Measurements from ENCODE around the gene VAPA. TPM values are rescaled to one million over a fixed set of nuclear protein-coding genes. Genes with fewer than 3 reads are reported as not detected.

Gene VAPA
- total and polyA plus RNA-seq, 10 donors: 53.1 to 290 (median 181) TPM

- TF ChIP-seq POLR2AphosphoS5 (IDR thresholded peaks at IDR 0.05) (no peak), CTCF (IDR thresholded peaks at IDR 0.05 in 8 of 11, conservative IDR thresholded peaks at IDR 0.05 in 3 of 11) (no peak), POLR2A (IDR thresholded peaks at IDR 0.05) (no peak)
- intact Hi-C loops (cut with DNase I; ENCODE audit: low total_unique reads): no loop called here
- H3K36me3 ChIP-seq: peaks cover 0 to 15% (median 0%) of the 10 kb centered on the region in 6 donors
- peaks cover 3 to 22% (median 16%) of the 10 kb centered on the region in 8 donors for H3K9me3 ChIP-seq
- H3K4me3 ChIP-seq: no peak overlapping the region
- no peak overlapping the region for H3K27ac ChIP-seq
- WGBS, 5 donors: 84 to 95% (median 94%) methylated on average over 4 of the region's 4 CpGs
- peaks cover 0 to 24% (median 15%) of the 10 kb centered on the region in 6 donors for H3K4me1 ChIP-seq
- DNase-seq: no peak
- no peaks in the 10 kb centered on the region for H3K27me3 ChIP-seq (replicated peaks in 1 of 7)
Observed at GRCh38 chr18:9867071-9867594, 46.7 kb upstream of the VAPA start.

GRCh38 chr18:9868857-9869714 lies 44.7 kb upstream of the VAPA start:
- Histone ChIP-seq H3K36me3 (no peaks in the 10 kb centered on the region), H3K4me1 (peaks cover 0 to 24% (median 15%) of the 10 kb centered on the region in 6 donors), H3K27me3 (replicated peaks in 1 of 7) (no peaks in the 10 kb centered on the region), H3K4me3 (no peak overlapping the region), H3K27ac (peak overlapping the region in 4 of 8 donors; percentile 36 to 76 (median 60)), H3K9me3 (peaks cover 3 to 22% (median 16%) of the 10 kb centered on the region in 8 donors)
- no peak for DNase-seq
- TF ChIP-seq CTCF (IDR thresholded peaks at IDR 0.05 in 8 of 11, conservative IDR thresholded peaks at IDR 0.05 in 3 of 11) (no peak), POLR2AphosphoS5 (IDR thresholded peaks at IDR 0.05) (no peak), POLR2A (IDR thresholded peaks at IDR 0.05) (no peak)
- 67 to 83% (median 73%) methylated on average over 6 of the region's 6 CpGs for WGBS, 5 donors
- intact Hi-C loops (cut with DNase I; ENCODE audit: low total_unique reads): no loop called here

GRCh38 chr18:9869715-9870430 lies 43.9 kb upstream of the VAPA start:
- Histone ChIP-seq H3K27me3 (replicated peaks in 1 of 7) (no peaks in the 10 kb centered on the region), H3K4me3 (no peak overlapping the region), H3K36me3 (no peaks in the 10 kb centered on the region), H3K4me1 (peaks cover 0 to 24% (median 15%) of the 10 kb centered on the region in 6 donors), H3K9me3 (peaks cover 3 to 20% (median 15%) of the 10 kb centered on the region in 8 donors), H3K27ac (peak overlapping the region in 5 of 8 donors; percentile 15 to 76 (median 48))
- peak in 1 of 3 donors; percentile 47 for TF ChIP-seq POLR2AphosphoS5 (IDR thresholded peaks at IDR 0.05)
- no peak for TF ChIP-seq POLR2A (IDR thresholded peaks at IDR 0.05)
- no peak for TF ChIP-seq CTCF (IDR thresholded peaks at IDR 0.05 in 8 of 11, conservative IDR thresholded peaks at IDR 0.05 in 3 of 11)
- WGBS, 5 donors: 52 to 64% (median 63%) methylated on average over 7 to 9 of the region's 9 CpGs
- DNase-seq: no peak
- intact Hi-C loops (cut with DNase I; ENCODE audit: low total_unique reads): no loop called here

All from spleen (tissue), 11 donors.